PC-9 (cell line): ENCODE results near the gene TMEM151B. TPM values are rescaled to one million over a fixed set of nuclear protein-coding genes. Genes with fewer than 3 reads are reported as not detected.

ENCODE experiments used
- BruUV-seq: library from RNA; stranded (reverse); fragments of 400-500 nt; replicated peaks from 2 replicates; lab custom pipeline; 2021; lab: Mats Ljungman, UMichigan
- CTCF ChIA-PET: fragments of 300-600 bp; sonication (Branson Sonifier 250); formaldehyde crosslinking; loops from one replicate; lab custom pipeline; 2022; ENCODE audit warnings: antibody characterized with exemption; lab: Charles Lee
- POLR2A ChIA-PET: fragments of 300-600 bp; sonication (Branson Sonifier 250); formaldehyde crosslinking; loops from one replicate; lab custom pipeline; 2022; ENCODE audit warnings: antibody characterized with exemption; ENCODE audit not compliant: unreplicated experiment; lab: Charles Lee
- DNase-seq, 2 experiments: peaks; one replicate each; pipeline versions ENCODE4 v3.0.0 to v3.0.0-alpha.2; 2015 to 2022; ENCODE audit warnings: mixed read lengths in 1 of 2
- H2AFZ ChIP-seq: fragments of 200-600 bp; sonication (generic); 2 replicates; pipeline ENCODE4 v1.8.1; 2017; ENCODE audit warnings: antibody characterized with exemption
- H3F3A ChIP-seq: fragments of 200-600 bp; sonication (generic); 2 replicates; pipeline ENCODE4 v1.8.1; 2017; ENCODE audit warnings: antibody characterized with exemption, mild to moderate bottlenecking, low read depth; ENCODE audit not compliant: insufficient read depth
- H3K27ac ChIP-seq: fragments of 200-600 bp; sonication (generic); 2 replicates; pipeline ENCODE4 v1.6.1; 2016; ENCODE audit warnings: mixed run types
- H3K27me3 ChIP-seq: fragments of 200-600 bp; sonication (generic); 2 replicates; pipeline ENCODE4 v1.6.1; 2016; ENCODE audit warnings: low read depth, mixed run types; ENCODE audit not compliant: insufficient read depth
- H3K36me3 ChIP-seq: fragments of 200-600 bp; sonication (generic); 2 replicates; pipeline ENCODE4 v1.6.1; 2016; ENCODE audit warnings: low read depth, mixed run types
- H3K4me1 ChIP-seq: fragments of 200-600 bp; sonication (generic); replicated peaks from 2 replicates; pipeline ENCODE4 v1.6.1; 2016; ENCODE audit warnings: mixed run types; ENCODE audit not compliant: insufficient read depth
- H3K4me2 ChIP-seq: fragments of 200-600 bp; sonication (generic); 2 replicates; pipeline ENCODE4 v1.6.1; 2017; ENCODE audit warnings: mixed run types
- H3K4me3 ChIP-seq: fragments of 200-600 bp; sonication (generic); 2 replicates; pipeline ENCODE4 v1.6.1; 2016; ENCODE audit warnings: mixed run types
- H3K79me2 ChIP-seq: fragments of 200-600 bp; sonication (generic); 2 replicates; pipeline ENCODE4 v1.6.1; 2017; ENCODE audit warnings: low read depth, mixed run types
- H3K9me2 ChIP-seq: fragments of 200-600 bp; sonication (generic); 2 replicates; pipeline ENCODE4 v1.8.1; 2017; ENCODE audit warnings: mild to moderate bottlenecking; ENCODE audit not compliant: insufficient read depth
- H3K9me3 ChIP-seq: fragments of 200-600 bp; sonication (generic); 2 replicates; pipeline ENCODE4 v1.8.1; 2016; ENCODE audit warnings: low read depth; ENCODE audit not compliant: insufficient read depth
- H4K20me1 ChIP-seq: fragments of 200-600 bp; sonication (generic); 2 replicates; pipeline ENCODE4 v1.8.1; 2017; ENCODE audit not compliant: insufficient read depth
- EZH2 ChIP-seq: fragments of 200-600 bp; sonication (generic); IDR thresholded peaks from 2 replicates; pipeline ENCODE4 v1.8.0; 2017; ENCODE audit warnings: antibody characterized with exemption, low read depth
- intact Hi-C: fragments of 100-400 bp; cut with micrococcal nuclease; formaldehyde crosslinking; loops from one replicate; pipeline ENCODE4 v1.10.0; 2022; ENCODE audit not compliant: unreplicated experiment
- total RNA-seq: library from RNA; stranded (reverse); gene quantifications from 2 replicates; pipeline ENCODE4 v1.2.3, GENCODE V29; 2021
- TF ChIP-seq, protein P1 (sequence below): fragments of 200-600 bp; sonication (generic); conservative IDR thresholded peaks from 2 replicates; pipeline ENCODE4 v1.6.1; 2017; ENCODE audit warnings: mixed run types, antibody characterized with exemption, mild to moderate bottlenecking, moderate library complexity

TMEM151B gene
- total RNA-seq, 1 experiment from 2014 or later, result not detected

DNA sequence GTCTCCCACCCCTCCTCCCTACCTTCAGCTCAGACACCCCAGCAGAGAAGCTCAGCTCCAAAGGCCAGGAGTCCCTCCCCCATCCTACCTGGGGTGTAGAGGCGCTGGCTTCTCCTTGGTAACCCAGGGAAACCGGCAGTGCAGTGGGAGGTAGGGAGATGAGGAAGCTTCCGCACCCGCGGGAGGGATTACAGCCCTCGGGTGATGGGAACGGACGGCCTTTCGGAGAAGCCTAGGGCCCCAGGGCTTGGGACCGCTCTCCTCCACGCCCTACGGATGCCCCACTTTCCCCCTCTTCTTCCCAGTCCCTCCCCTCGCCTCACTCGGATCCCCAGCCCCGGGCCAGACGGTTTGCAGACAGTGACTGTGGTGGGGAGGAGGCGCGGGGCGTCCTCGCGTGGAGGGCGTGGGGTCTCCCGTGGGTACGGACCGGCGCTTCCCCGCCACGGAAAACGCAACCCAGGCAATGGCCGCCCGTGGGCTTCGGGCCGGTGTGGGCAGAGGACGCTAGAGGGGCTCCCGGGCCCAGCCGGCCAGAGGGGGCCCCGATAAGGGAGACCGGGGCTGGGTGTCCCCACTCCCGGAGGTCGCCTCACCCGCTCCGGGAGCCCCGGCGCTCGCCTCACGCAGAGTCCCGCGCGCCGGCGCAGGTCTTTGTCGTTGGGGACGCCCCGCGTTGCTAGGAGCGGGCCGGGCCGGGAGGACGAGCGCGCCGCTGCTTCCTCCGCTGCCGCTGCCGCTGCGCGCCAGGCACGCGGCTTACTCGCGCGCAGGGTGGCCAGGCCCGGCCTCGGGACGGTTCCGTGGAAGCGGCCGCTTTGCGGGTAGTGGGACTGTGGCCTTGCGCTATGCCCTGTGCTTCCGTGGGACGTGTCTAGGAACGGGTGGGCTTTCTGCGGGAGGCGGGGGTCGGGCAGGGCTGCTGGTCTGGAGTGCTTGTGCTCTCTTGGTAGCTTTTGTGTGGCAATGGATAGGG, 27.1 kb downstream of the TMEM151B start:
- H3K9me2 ChIP-seq, result no peaks in the 10 kb centered on the region
- no TSS peak for BruUV-seq
- POLR2A ChIA-PET, result no interaction called here
- no peak overlapping the region for H3K27ac ChIP-seq
- DNase-seq, result peak in 1 of 2 experiments; percentile 22
- no peaks in the 10 kb centered on the region for H3K9me3 ChIP-seq
- H3K4me2 ChIP-seq, result no peak overlapping the region
- H3K36me3 ChIP-seq, result no peaks in the 10 kb centered on the region
- CTCF ChIA-PET, result no interaction called here
- no peak overlapping the region for H3K4me3 ChIP-seq
- H4K20me1 ChIP-seq, result no peaks in the 10 kb centered on the region
- H3K79me2 ChIP-seq, result no peaks in the 10 kb centered on the region
- no peaks in the 10 kb centered on the region for H3K4me1 ChIP-seq
- peaks cover 34% of the 10 kb centered on the region for H3K27me3 ChIP-seq
- intact Hi-C loops, result no loop called here
- TF ChIP-seq EZH2, result no peak
- TF ChIP-seq, protein P1, sequence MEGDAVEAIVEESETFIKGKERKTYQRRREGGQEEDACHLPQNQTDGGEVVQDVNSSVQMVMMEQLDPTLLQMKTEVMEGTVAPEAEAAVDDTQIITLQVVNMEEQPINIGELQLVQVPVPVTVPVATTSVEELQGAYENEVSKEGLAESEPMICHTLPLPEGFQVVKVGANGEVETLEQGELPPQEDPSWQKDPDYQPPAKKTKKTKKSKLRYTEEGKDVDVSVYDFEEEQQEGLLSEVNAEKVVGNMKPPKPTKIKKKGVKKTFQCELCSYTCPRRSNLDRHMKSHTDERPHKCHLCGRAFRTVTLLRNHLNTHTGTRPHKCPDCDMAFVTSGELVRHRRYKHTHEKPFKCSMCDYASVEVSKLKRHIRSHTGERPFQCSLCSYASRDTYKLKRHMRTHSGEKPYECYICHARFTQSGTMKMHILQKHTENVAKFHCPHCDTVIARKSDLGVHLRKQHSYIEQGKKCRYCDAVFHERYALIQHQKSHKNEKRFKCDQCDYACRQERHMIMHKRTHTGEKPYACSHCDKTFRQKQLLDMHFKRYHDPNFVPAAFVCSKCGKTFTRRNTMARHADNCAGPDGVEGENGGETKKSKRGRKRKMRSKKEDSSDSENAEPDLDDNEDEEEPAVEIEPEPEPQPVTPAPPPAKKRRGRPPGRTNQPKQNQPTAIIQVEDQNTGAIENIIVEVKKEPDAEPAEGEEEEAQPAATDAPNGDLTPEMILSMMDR, result no peak
- no peak overlapping the region for H2AFZ ChIP-seq
- 0 out of 2 replicates have a peak, but pooled peaks cover 5% of the 10 kb centered on the region for H3F3A ChIP-seq

DNA sequence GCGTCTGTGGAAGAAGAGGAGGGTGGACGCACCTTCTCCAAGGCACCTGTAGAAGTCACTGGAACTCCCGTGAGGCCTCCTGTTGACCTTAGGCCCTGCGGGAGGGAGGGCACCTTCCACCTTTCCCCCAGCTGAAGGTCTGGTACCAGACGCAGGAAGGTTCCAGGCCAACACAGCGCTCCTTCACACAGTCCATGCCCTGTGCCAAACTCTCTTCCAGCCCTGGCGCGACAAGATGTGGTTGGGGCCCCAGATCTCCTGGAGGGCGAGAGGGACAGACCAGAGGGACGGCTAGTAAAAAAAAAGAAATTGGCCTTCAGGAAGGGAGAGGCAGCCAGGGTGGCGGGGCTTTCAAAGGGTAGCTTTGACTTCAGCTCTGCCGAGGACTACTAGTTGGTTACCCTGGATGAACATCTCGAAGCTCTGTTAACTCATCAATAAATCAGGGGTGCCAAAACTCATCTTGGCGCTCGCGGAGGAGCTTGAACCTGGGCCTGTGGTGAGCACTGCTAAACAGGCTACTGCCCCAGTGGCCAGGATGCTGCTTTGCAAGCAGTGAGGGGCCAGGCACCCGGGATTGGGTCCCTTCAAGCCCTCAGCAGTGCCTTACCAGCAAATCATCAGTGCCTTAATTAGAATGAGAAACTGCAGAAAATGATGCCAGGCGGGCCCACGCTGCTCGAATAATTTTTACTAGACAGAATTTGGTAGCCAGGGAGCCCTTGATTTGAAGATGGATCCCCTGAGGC, 28.0 kb downstream of the TMEM151B start:
- TF ChIP-seq, protein P1, result no peak
- TF ChIP-seq EZH2, result no peak
- H3K36me3 ChIP-seq, result no peaks in the 10 kb centered on the region
- H2AFZ ChIP-seq, result no peak overlapping the region
- H3K27ac ChIP-seq, result no peak overlapping the region
- no peaks in the 10 kb centered on the region for H3K9me3 ChIP-seq
- DNase-seq, result no peak
- ChIA-PET POLR2A (interaction anchor here (0.6 kb wide), 1 partner anchor 160 kb away, joined by 3 read pairs; no protein-coding TSS in a partner anchor), CTCF (no interaction called here)
- no peaks in the 10 kb centered on the region for H3K9me2 ChIP-seq
- no peaks in the 10 kb centered on the region for H3K4me1 ChIP-seq
- intact Hi-C loops, result no loop called here
- 0 out of 2 replicates have a peak, but pooled peaks cover 5% of the 10 kb centered on the region for H3F3A ChIP-seq
- H3K4me3 ChIP-seq, result no peak overlapping the region
- no peak overlapping the region for H3K4me2 ChIP-seq
- peaks cover 25% of the 10 kb centered on the region; the same call in 1 of the 2 replicates for H3K27me3 ChIP-seq
- no peaks in the 10 kb centered on the region for H3K79me2 ChIP-seq
- H4K20me1 ChIP-seq, result no peaks in the 10 kb centered on the region
- BruUV-seq, result no TSS peak

DNA sequence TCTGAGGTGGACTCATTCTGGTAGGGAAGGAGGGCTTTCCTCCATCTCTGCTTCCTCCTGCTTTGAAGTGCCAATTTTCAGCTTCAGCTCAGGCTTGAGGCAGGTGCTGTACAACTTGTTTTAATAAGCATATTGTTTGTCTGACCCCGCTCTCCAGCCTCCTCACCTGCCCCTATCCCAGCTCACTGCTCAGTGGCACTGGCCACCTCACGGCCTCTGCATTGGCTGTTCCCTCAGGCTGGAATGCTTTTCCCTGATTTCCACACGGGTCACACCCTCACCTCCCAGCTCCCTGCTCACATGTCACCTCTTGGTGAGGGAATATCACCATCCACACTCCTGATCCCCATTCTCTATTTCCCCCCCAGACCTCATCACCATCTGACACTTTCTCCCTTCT, 28.6 kb downstream of the TMEM151B start:
- H3K27ac ChIP-seq, result no peak overlapping the region
- no peaks in the 10 kb centered on the region for H3K4me1 ChIP-seq
- no peaks in the 10 kb centered on the region for H4K20me1 ChIP-seq
- H3K27me3 ChIP-seq, result peaks cover 20% of the 10 kb centered on the region; the same call in 1 of the 2 replicates
- no peaks in the 10 kb centered on the region for H3K9me2 ChIP-seq
- intact Hi-C loops, result no loop called here
- CTCF ChIA-PET, result no interaction called here
- no TSS peak for BruUV-seq
- H3K79me2 ChIP-seq, result no peaks in the 10 kb centered on the region
- POLR2A ChIA-PET, result interaction anchor here (0.6 to 0.7 kb wide), 2 partner anchors 10 to 161 kb away, joined by 3 read pairs; no protein-coding TSS in a partner anchor
- H3K36me3 ChIP-seq, result no peaks in the 10 kb centered on the region
- no peak overlapping the region for H3K4me3 ChIP-seq
- TF ChIP-seq, protein P1, result no peak
- TF ChIP-seq EZH2, result no peak
- H3F3A ChIP-seq, result 0 out of 2 replicates have a peak, but pooled peaks cover 5% of the 10 kb centered on the region
- no peaks in the 10 kb centered on the region for H3K9me3 ChIP-seq
- no peak for DNase-seq
- H3K4me2 ChIP-seq, result no peak overlapping the region
- no peak overlapping the region for H2AFZ ChIP-seq
